Effector CD8-positive, alpha-beta T cell (primary cell): Measurements from ENCODE around the gene PRKD1.

Source experiments
- DNase-seq: peaks from one replicate; lab custom pipeline; 2025; lab: John Stamatoyannopoulos, UW
- total RNA-seq, 4 experiments: gene quantifications; one replicate each; lab custom pipeline; 2026; lab: John Stamatoyannopoulos, UW

Gene PRKD1
- 0 to 0.27 (median 0.09) reads per million in 4 experiments for total RNA-seq

GRCh38 chr14:29927376-29928116 lies at the start of gene PRKD1:
Gene PRKD1, minus strand, starts transcription at chr14:29927847.
- DNase-seq, result no peak

GRCh38 chr14:29971101-29971500 lies 43.5 kb upstream of the PRKD1 start:
- DNase-seq, result no peak

- no peak for DNase-seq
These were observed 27.4 kb upstream of the PRKD1 start for GRCh38 chr14:29955087-29955486.

- DNase-seq, result no peak
These were observed 25.9 kb upstream of the PRKD1 start for GRCh38 chr14:29953501-29953900.

GRCh38 chr14:29944091-29944490 lies 16.4 kb upstream of the PRKD1 start:
- no peak for DNase-seq

GRCh38 chr14:29941401-29941800 lies 13.8 kb upstream of the PRKD1 start:
- no peak for DNase-seq

- no peak for DNase-seq
These were observed 12.8 kb upstream of the PRKD1 start for GRCh38 chr14:29940482-29940881.

- no peak for DNase-seq
These were observed 9.5 kb upstream of the PRKD1 start for GRCh38 chr14:29937116-29937515.

- DNase-seq, result no peak
These were observed 2.6 kb upstream of the PRKD1 start for GRCh38 chr14:29930283-29930682.

GRCh38 chr14:29928117-29928640 lies 532 bp upstream of the PRKD1 start:
- no peak for DNase-seq

- DNase-seq, result no peak
These were observed 809 bp downstream of the PRKD1 start for GRCh38 chr14:29926701-29927375.

- no peak for DNase-seq
These were observed 1.4 kb downstream of the PRKD1 start for GRCh38 chr14:29926228-29926627.

- no peak for DNase-seq
These were observed 1.9 kb downstream of the PRKD1 start for GRCh38 chr14:29925736-29926135.

- DNase-seq, result no peak
These were observed 2.4 kb downstream of the PRKD1 start for GRCh38 chr14:29925101-29925722.

- no peak for DNase-seq
These were observed 7.8 kb downstream of the PRKD1 start for GRCh38 chr14:29919845-29920244.

- no peak for DNase-seq
These were observed 8.7 kb downstream of the PRKD1 start for GRCh38 chr14:29918981-29919380.

GRCh38 chr14:29913566-29913965 lies 14.1 kb downstream of the PRKD1 start:
- no peak for DNase-seq

GRCh38 chr14:29911810-29912209 lies 15.8 kb downstream of the PRKD1 start:
- no peak for DNase-seq

- no peak for DNase-seq
These were observed 18.7 kb downstream of the PRKD1 start for GRCh38 chr14:29908652-29909577.

- no peak for DNase-seq
These were observed 21.3 kb downstream of the PRKD1 start for GRCh38 chr14:29906256-29906870.

GRCh38 chr14:29905543-29905942 lies 22.1 kb downstream of the PRKD1 start:
- DNase-seq, result no peak
